ENCODE results near the gene PLA2G2C.

The PLA2G2C gene

GRCh38 chr1:20207546-20207945 is 21.2 kb upstream of the PLA2G2C start:
- no peak for DNase-seq

DNA sequence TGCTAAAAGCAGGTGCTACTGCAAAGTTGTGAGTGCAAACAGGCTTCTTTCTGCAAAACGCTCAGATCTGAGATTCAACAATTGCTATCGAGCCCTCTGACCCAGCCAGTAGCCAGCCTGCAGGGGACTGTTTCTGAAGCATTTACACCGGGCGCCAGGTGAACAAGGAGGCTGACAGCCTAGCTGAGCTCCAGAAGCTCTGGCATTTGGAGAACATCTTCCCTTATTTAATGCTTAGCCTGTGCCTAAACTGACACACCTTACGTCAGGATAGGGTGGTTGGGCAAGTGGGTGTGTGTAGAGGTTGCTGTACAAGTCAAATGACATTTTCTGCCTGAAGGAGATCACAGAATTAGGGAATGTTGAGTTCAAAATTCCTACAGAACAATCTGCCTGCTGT is 15.8 kb upstream of the PLA2G2C start:
- DNase-seq: no peak

- DNase-seq: no peak
Measured at GRCh38 chr1:20200966-20201365, 14.6 kb upstream of the PLA2G2C start.

DNA sequence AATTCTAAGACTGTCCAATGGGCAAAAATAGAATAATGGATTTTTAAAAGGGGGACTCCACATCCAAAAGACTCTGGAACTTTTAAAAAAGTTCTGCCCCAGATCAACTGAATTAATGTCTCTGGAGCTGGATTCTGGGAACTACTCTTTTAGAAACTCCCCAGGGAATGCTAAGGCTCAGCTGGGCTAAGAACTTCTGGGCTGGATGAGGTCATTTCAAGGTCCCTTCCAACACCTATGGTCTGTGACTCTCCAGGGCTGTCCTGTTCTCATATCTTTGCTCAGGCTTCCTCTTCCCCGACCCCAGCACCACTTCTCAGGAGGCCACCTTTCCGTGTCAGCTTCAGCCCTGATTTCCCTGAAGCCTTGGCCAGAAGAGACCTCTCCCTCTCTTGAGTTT is 13.5 kb upstream of the PLA2G2C start:
- no peak for DNase-seq

DNA sequence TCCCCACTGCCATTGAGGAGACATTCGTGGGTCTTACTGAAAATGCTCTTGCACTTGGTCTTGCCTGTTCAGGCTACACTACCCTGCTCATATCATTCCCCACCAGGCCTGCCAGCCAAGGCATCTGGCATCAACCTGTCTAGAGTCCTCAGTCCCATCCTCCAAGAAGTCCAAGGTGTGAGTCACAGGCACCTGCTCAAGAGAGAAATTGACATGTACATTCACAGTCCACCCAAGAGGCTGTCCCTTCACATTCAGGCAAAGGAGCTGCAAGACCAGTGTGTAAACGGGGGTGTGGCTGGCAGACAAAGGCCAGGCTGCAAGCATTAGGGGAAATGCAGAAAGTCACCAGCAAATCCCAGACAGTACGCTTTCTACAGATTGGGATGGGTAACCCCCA is 13.1 kb upstream of the PLA2G2C start:
- no peak for DNase-seq

DNA sequence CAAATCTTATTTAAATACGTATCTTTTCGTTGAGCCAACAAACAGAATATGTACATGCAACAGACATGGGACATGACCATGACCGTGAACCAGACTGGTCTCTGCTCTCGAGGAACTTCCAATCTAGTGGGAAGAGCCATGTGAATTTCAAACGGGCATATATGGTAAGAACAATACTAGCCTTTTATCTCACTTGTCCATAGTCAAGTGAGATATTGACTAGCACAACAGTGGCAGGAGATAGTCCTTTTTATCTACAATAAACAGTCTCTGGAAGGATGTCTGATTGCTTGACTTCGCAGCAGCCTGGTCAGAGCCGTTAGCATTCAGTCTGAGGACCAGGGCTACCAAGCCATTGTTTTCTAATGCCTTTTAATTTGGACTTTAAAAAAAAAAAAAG is 12.6 kb upstream of the PLA2G2C start:
- no peak for DNase-seq

GRCh38 chr1:20198296-20198695 is 12.0 kb upstream of the PLA2G2C start:
- no peak for DNase-seq

DNA sequence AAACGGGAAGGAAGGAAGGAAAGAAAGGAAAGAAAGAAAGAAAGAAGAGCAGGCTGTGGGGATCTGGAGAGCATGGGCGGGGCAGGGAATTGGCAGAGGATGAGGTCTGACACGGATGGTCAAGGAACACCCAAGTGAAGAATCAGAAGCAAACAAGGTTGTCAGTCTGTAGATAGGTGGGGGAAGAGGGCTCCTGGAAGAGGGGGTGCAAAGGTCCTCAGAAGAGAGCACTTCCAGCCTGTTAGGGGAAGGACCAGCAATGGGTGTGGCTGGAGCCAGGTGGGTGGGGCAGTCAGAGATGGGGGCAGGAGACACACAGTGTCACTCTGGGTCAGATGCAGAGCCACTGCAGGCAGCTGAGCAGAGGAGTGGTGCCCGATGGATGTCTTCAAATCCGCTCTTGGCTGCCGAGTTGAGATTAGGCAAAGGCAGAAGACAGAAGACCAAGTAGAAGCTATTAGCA is 11.0 kb upstream of the PLA2G2C start:
- DNase-seq: no peak

DNA sequence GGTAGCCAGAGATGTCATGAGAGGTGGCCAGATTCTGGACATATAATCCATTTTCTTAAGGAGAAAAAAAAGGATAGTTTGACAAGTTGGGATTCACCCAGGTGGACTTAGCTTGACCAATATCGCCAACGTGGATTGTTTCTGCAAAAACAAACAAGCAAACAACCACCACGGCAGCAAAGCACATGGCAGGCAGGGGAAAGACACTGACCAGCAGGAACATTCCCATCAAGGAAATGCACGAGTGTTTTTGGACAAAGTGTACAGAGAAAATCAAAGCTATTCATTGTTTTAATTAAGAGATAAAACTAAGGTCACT is 9.1 kb upstream of the PLA2G2C start:
- DNase-seq: no peak

DNA sequence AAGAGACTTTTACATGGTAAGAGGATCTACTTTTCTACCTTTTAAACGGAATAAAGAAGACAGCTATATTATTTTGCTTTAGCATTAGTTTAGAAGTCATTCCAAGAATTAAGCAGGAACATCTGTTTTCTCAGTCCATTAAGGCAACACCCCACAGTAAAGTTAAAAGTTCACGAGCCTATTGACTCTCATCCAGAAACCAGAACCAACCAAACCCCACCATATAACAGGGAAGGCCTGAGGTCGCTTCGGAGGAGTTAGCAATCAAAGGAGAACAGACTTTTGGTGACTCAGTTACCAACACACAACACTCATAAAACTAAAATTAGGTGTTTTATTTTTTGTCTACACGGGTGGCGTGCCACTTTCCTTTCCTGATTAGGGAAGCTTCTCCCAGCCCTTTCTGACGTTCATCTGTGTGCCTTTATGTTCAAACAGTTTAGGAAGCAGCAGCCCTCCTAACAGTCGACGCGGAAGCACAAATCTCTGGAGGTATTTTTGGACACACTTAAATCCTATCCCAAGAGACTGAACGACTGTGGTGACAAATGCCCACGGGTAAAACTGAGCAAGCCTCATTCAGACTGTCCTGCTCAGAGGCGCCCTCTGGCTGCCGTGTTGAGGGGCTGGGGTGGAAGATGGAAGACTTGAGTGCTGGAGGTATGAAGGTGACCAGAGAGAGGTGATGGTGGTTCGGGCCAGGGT is 8.6 kb upstream of the PLA2G2C start:
- peak; percentile 70 for DNase-seq

- DNase-seq: no peak
Measured at GRCh38 chr1:20194224-20194623, 7.9 kb upstream of the PLA2G2C start.

DNA sequence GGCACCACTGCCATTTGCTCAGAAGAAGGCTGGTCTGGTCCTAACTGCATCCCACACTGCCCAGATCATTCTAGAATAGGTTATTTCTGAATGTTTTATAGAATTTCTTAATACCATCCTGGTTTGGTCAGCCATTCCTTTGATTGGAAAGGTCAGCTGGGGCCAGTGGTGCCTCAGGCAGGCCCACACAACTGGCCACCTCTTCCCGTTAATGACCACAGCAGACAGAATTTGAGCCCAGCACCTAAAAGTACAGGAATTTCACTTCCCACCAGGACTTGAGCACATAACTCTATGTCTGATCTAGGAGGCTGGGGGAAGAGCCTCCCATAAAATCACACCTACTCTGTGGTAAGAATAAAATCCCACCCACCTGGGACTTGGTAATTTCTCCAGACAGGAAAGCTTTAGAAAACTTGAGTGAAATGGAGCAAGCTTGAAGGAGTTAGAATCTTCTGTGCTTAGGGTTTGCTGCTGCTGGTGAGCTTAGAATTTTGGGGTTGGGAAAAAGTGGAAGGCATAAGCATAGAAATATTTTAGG is 6.6 kb upstream of the PLA2G2C start:
- no peak for DNase-seq

DNA sequence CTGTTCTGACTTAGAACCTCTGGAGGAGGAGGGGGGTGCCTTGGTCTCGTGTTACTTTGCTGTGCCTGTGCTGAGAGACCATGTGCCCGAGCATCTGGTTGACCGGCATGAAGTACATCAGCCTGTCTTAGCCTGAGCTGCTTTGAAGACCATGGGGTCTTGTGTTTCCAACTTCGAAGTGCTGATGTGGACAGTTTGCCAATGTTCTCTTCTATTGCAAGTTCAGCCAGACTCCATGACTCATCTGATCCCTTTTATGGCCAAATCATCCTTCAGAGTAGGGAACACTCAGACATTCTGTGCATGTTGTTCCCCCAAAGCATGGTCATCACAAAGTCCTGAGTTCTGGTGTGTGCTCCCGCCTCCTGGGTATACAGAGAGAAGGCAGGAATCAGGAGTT is 6.0 kb upstream of the PLA2G2C start:
- DNase-seq: no peak

DNA sequence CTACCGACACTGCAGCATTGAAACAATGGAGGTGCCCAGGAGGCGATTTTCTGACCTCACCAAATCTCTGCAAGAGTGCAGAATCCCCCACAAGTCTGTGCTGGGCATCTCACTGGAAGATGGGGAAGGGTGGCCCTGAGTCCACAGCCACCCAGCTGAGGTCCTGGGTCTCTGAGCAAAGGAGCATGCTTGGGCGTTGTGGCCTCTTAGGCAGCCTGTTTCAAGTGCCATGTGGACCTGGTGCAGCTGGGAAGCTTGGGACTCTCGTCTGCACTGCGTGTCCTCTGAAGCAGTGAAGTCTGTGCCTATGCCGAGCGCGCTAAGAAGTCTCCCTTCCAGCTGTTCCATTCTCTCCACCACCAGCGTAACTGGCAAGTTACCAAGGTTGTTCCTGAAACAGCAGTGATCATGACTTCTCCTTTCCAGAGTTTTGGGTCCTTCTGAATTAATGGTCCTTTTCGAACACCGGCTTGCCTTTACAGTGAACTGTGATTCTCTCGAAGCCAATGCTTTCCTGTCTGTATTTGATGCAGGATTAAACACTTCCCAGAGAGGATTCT is 5.0 kb upstream of the PLA2G2C start:
- DNase-seq: no peak

GRCh38 chr1:20190256-20191160 is 4.2 kb upstream of the PLA2G2C start:
- no peak for DNase-seq

DNA sequence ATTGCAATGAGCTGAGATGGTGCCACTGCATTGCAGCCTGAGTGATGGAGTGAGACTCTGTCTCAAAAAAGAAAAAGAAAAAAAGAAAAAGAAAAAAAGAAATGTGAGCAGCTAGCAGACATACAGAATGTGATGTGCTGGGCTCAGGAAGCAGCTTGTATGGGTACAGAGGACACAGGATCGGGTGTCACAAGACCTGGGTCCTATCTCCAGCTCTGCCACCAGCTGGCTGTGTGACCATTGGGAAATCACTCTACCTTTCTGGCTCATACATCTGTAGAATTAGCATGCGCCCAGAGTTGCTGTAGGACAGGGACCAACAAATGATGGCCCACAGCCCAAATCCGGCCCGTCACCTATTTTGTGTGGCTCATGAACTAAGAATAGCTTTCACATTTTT is 3.3 kb upstream of the PLA2G2C start:
- no peak for DNase-seq

- DNase-seq: no peak
Measured at GRCh38 chr1:20188455-20188817, 2.1 kb upstream of the PLA2G2C start.

GRCh38 chr1:20187813-20188454 is 1.6 kb upstream of the PLA2G2C start:
- DNase-seq: peak; percentile 9

GRCh38 chr1:20187103-20187812 is 940 bp upstream of the PLA2G2C start:
- DNase-seq: peak; percentile 55

DNA sequence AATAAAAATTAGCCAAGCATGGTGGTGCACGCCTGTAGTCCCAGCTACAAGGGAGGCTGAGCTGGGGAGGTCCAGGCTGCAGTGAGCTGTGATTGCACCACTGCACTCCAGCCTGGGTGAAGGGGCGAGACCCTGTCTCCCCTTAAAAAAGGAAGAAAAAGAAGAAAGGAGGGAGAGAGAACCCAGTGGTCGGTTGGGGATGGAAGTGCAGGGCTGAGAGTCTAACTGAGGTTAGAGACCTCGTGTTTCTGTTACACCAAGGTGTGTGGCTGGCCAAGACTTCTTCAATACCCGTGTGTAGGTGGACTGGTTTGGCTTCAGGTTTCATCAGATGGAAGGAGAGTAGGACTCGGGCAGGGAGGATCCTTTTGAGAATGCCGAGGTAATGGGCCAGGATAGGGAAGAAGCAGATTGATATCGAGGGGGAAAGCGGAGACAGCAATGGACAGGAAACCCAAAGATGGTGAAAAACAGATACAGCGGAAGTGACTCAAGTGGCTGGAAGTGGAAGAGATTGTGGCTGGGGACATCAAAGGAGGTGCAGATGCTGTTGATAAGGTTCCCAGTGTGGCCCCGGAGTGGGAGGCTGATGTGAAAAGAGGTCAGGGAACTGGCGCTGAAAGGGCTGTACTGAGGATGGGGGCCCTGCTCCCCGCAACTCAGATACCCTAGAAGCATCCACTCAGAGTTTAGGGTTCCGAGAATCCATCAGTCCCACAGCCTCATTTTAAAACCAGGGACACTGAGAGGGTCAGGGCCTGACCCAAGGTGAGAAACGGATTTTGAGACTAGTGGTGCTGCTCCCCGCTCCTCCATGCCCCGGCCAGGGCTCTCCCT is 1.1 kb downstream of the PLA2G2C start:
- DNase-seq: peak; percentile 79

DNA sequence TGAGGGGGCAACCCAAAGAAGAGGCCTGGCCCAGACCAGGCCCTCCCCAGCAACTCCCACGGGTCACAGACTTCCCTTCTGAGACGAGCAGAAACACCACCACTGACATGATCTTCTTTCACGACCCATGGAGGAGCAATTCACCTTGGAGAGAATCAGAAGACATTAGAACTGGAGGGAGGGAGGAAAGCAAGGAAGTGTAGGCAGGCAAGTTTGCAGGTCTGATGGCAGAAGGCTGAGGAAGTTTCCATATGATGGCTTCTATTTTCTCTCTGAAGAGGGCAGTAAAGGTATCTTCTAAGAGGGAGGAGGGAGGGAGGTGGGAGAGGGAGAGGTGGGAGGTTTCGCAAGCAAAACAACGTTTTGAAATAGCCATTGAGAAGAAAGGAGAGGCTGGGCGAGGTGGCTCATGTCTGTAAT is 1.8 kb downstream of the PLA2G2C start:
- no peak for DNase-seq
